ENCODE measurements around the gene CYTH1. TPM values are rescaled to one million over a fixed set of nuclear protein-coding genes. Genes with fewer than 3 reads are reported as not detected.
A peak's percentile ranks its signal among the peaks of the same experiment; 100 is the strongest.

The CYTH1 gene
- total and polyA plus RNA-seq, 2 donors (not counting 1 experiment from before 2014, with no cell fraction given), result 255 to 353 TPM

GRCh38 chr17:78790552-78790951 is 8.5 kb upstream of the CYTH1 start:
- intact Hi-C loops (cut with micrococcal nuclease), result no loop called here
- no peaks in the 10 kb centered on the region for H3K27me3 Mint-ChIP-seq
- no peak overlapping the region for H3K4me2 ChIP-seq (replicated peaks; ENCODE audit: low read depth, low read length, poor library complexity, severe bottlenecking)
- peaks cover 0 to 10% of the 10 kb centered on the region in 2 donors for H3K4me1 ChIP-seq (ENCODE audit: control insufficient read depth in 2 of 2, insufficient read depth in 2 of 2, low read length in 2 of 2)
- TF ChIP-seq CTCF (IDR thresholded peaks at IDR 0.05) (no peak), EZH2 (IDR thresholded peaks at IDR 0.05; ENCODE audit: borderline replicate concordance, insufficient read depth, low read depth, low read length, poor library complexity, severe bottlenecking) (no peak)
- peaks cover 0 to 12% of the 10 kb centered on the region in 2 experiments for H3K36me3 ChIP-seq (replicated peaks in 1 of 2; ENCODE audit: control extremely low read depth in 1 of 2, control insufficient read depth in 1 of 2, extremely low read depth in 1 of 2, insufficient read depth in 2 of 2, low read length in 1 of 2)
- no peak overlapping the region for H3K27ac Mint-ChIP-seq
- H3K9ac ChIP-seq (ENCODE audit: low read length), result no peak overlapping the region
- 100% methylated on average over 1 of the region's 4 CpGs for WGBS (ENCODE audit: insufficient coverage)
- no peak for ATAC-seq (ENCODE audit: low read depth)
- no peaks in the 10 kb centered on the region for H3K9me3 ChIP-seq (ENCODE audit: control extremely low read depth in 1 of 3, control insufficient read depth in 2 of 3, insufficient read depth in 1 of 3, low read length in 2 of 3)
- DNase-seq, result no peak
- H3K27ac ChIP-seq (ENCODE audit: low read length in 2 of 2), result no peak overlapping the region
- H3K4me3 Mint-ChIP-seq, result no peak overlapping the region
- no peaks in the 10 kb centered on the region for H3K9me3 Mint-ChIP-seq (ENCODE audit: insufficient read depth)
- H4K20me1 ChIP-seq (ENCODE audit: control insufficient read depth, insufficient read depth, low read length, poor library complexity, severe bottlenecking), result no peaks in the 10 kb centered on the region
- POLR2A ChIA-PET, result interaction anchor here (0.7 kb wide), 1 partner anchor 10 kb away, joined by 3 read pairs; no protein-coding TSS in a partner anchor
- H2AFZ ChIP-seq (ENCODE audit: insufficient read depth, low read depth, low read length, poor library complexity, severe bottlenecking), result no peak overlapping the region
- no peaks in the 10 kb centered on the region for H3K79me2 ChIP-seq (ENCODE audit: control insufficient read depth, insufficient read depth, low read length)
- CTCF ChIA-PET, result interaction anchor here (1.2 kb wide), 1 partner anchor 52 kb away, joined by 3 read pairs; no protein-coding TSS in a partner anchor
- H3K4me3 ChIP-seq (ENCODE audit: control extremely low read depth in 1 of 5, extremely low read depth in 1 of 5, insufficient read depth in 1 of 5, low read depth in 2 of 5, low read length in 4 of 5), result no peak overlapping the region
- peaks cover 6% of the 10 kb centered on the region for H3K4me1 Mint-ChIP-seq
- H3K27me3 ChIP-seq (replicated peaks in 1 of 4; ENCODE audit: control extremely low read depth in 1 of 4, control insufficient read depth in 3 of 4, insufficient read depth in 4 of 4, low read length in 3 of 4), result no peaks in the 10 kb centered on the region

GRCh38 chr17:78789663-78790181 is 7.6 kb upstream of the CYTH1 start:
- H3K9me3 ChIP-seq (ENCODE audit: control extremely low read depth in 1 of 3, control insufficient read depth in 2 of 3, insufficient read depth in 1 of 3, low read length in 2 of 3), result no peaks in the 10 kb centered on the region
- Mint-ChIP-seq H3K4me3 (no peak overlapping the region), H3K4me1 (peaks cover 6% of the 10 kb centered on the region), H3K27me3 (no peaks in the 10 kb centered on the region), H3K27ac (peak overlapping the region; percentile 66), H3K9me3 (ENCODE audit: insufficient read depth) (no peaks in the 10 kb centered on the region)
- ATAC-seq (ENCODE audit: low read depth) (no peak), DNase-seq (no peak)
- CTCF ChIA-PET, result interaction anchor here (0.7 to 1.2 kb wide), 2 partner anchors 51 to 180 kb away, joined by 3 to 4 read pairs; no protein-coding TSS in a partner anchor
- no peak overlapping the region for H3K4me3 ChIP-seq (ENCODE audit: control extremely low read depth in 1 of 5, extremely low read depth in 1 of 5, insufficient read depth in 1 of 5, low read depth in 2 of 5, low read length in 4 of 5)
- no peaks in the 10 kb centered on the region for H4K20me1 ChIP-seq (ENCODE audit: control insufficient read depth, insufficient read depth, low read length, poor library complexity, severe bottlenecking)
- no peak overlapping the region for H3K9ac ChIP-seq (ENCODE audit: low read length)
- no peak overlapping the region for H3K4me2 ChIP-seq (replicated peaks; ENCODE audit: low read depth, low read length, poor library complexity, severe bottlenecking)
- no peak overlapping the region for H3K27ac ChIP-seq (ENCODE audit: low read length in 2 of 2)
- H3K36me3 ChIP-seq (replicated peaks in 1 of 2; ENCODE audit: control extremely low read depth in 1 of 2, control insufficient read depth in 1 of 2, extremely low read depth in 1 of 2, insufficient read depth in 2 of 2, low read length in 1 of 2), result peaks cover 0 to 5% of the 10 kb centered on the region in 2 experiments
- H3K79me2 ChIP-seq (ENCODE audit: control insufficient read depth, insufficient read depth, low read length), result no peaks in the 10 kb centered on the region
- peaks cover 0 to 10% of the 10 kb centered on the region in 2 donors for H3K4me1 ChIP-seq (ENCODE audit: control insufficient read depth in 2 of 2, insufficient read depth in 2 of 2, low read length in 2 of 2)
- POLR2A ChIA-PET, result interaction anchor here (0.7 kb wide), 1 partner anchor 9 kb away, joined by 3 read pairs; no protein-coding TSS in a partner anchor
- intact Hi-C loops (cut with micrococcal nuclease), result loop anchor here (5.0 kb wide), 1 partner anchor 38 kb away; no protein-coding TSS in a partner anchor
- 76% methylated on average over 9 of the region's 14 CpGs for WGBS (ENCODE audit: insufficient coverage)
- H3K27me3 ChIP-seq (replicated peaks in 1 of 4; ENCODE audit: control extremely low read depth in 1 of 4, control insufficient read depth in 3 of 4, insufficient read depth in 4 of 4, low read length in 3 of 4), result no peaks in the 10 kb centered on the region
- TF ChIP-seq CTCF (IDR thresholded peaks at IDR 0.05), result no peak
- no peak for TF ChIP-seq EZH2 (IDR thresholded peaks at IDR 0.05; ENCODE audit: borderline replicate concordance, insufficient read depth, low read depth, low read length, poor library complexity, severe bottlenecking)
- H2AFZ ChIP-seq (ENCODE audit: insufficient read depth, low read depth, low read length, poor library complexity, severe bottlenecking), result no peak overlapping the region

Measured in B cell (primary cell).